ENCODE measurements around the gene KCNA3.
A peak's percentile ranks its signal among the peaks of the same experiment; 100 is the strongest.

The KCNA3 gene

DNA sequence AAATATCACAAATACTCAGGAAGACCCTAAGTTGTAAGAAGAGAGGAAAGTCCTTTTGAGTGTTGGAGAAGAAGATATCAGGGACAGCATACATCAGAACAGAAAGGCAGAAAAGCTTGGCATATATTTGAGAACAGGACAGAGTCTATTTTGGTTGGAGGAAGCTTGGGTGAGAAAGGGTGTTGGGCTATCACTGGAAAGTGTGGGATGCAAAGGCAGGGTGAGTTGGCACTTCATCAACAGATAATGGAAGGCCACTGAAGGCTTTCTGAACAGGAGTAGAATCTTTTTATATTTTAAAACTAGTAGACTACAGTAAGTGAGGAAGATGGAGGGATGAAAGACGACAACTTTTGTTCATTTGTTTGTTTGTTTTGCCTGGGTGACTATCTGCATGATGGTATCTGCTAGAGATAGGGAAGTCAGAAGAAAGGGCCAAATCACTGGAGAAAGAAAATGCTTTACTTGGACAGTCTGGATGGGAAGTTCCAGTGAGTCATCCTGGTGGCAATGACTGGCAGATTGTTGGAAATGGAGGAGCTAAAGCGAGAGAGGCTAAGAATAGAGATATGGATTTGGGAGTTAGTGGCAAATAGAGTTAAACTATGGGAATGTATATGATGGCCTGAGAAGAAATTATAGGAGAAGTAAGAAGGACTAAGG, 34.9 kb downstream of the KCNA3 start:
- no peak for DNase-seq (ENCODE audit: low read depth in 2 of 2)

DNA sequence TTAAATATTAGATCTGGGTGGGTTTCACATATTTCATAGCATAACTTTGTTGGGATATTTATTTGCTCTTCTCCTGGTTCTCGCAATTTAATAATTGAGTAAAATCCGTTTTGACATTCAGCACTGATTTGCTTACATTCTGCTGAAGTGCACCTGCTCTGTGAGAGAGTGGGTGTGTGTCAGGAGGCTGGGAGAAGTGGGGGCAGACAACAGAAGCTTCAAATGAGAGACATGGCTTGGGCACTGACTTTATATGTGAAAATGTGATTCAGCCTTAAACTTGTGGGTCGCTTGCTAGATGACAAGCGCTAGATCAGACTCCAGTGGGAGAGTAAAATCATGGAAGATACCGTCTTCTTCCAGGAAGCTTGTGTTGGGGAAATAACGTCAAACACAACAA, 36.2 kb downstream of the KCNA3 start:
- no peak for DNase-seq (ENCODE audit: low read depth in 2 of 2)

DNA sequence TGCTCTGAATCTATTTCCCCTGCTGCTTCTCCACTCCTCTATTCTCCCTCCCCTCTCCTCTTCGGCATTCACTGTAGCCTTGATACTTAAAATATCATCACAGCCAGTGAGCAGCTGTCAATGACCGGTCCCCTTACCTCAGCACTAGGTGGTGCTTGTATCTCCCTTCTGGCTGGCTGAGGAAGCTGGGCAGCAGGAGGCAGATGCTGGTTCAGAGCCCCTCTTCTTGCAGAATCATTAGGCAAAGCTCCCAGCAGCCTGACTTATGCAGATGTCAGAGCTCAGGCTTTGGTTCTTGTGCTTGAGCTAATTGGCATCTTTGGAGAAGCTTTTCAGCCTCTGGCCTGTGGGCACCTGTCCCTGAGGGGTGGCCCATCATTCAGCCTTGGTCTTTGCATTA, 36.7 kb downstream of the KCNA3 start:
- no peak for DNase-seq (ENCODE audit: low read depth in 2 of 2)

DNA sequence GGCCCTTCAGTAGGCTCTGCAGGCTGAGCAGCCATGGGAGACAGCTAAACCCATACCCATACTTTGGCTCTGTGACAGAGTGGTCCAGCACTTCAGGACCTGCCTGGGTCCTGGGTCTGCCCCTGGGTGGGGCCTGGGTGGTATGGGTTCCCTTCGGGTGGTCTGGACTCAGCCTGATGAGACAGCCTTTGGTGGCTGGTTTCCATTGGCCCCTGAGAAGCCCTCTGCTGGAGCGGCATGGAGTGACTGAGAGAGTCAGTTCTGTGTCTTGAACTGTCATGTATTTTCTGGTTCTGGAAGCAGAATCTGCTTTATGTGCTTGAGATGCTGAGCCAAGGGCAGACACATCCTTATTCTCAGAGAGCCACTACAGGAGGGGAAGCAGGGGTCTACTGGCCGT, 37.3 kb downstream of the KCNA3 start:
- no peak for DNase-seq (ENCODE audit: low read depth in 2 of 2)

DNA sequence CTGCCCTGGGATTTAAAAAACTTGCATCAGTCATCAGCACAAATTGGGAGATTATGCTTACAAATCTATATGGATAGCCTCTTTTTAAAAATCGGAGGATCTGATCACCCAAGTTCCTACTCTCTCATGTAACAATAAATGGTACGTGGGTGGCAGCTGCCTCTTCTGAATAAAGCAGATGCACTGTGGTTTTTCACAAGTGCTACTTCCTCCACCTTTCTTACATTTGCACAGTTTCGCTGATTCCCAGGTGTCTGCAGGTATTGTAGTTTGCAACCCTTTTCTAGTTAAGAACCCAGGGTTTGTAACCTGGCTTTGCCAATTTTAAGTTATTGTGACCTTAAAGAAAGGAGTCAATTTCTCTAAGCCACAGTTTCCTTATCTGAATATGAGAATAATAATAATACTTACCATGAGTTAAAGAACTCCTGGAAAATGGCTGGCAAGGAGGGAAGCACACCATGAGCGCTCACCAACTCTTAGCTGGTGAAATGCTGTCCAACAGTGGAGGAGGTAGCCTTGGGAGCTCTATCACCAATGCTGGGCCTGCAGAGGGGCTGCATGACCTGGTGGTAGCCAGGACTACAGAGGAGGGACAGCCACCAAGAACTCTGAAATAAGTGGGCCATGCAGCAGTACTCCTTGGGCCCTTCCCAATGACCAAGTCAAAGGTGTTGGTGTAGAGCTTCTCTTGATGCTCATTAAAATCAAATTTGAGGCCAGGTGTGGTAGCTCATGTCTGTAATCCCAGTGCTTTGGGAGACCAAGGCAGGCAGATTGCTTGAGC, 38.4 kb downstream of the KCNA3 start:
- no peak for DNase-seq (ENCODE audit: low read depth in 2 of 2)

DNA sequence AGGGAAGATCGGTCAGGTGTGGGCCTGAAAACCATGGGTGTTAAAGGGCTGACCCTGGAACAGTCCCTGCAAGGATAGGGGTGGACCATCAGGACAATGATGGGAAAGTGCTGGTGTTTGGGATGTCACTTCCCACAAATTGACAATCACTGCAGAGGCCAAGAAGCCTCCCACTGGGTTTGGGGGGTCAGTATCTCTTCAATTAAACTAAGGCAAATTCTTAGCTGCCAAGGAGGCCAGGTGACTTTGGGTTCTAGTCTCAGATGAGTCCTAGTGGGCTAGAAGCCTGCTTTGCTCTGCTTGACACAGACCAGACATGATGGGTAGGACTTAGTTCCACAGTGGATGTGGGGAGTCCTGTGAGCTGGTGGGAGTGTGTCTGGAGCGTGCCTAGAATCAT, 39.3 kb downstream of the KCNA3 start:
- no peak for DNase-seq (ENCODE audit: low read depth in 2 of 2)

DNA sequence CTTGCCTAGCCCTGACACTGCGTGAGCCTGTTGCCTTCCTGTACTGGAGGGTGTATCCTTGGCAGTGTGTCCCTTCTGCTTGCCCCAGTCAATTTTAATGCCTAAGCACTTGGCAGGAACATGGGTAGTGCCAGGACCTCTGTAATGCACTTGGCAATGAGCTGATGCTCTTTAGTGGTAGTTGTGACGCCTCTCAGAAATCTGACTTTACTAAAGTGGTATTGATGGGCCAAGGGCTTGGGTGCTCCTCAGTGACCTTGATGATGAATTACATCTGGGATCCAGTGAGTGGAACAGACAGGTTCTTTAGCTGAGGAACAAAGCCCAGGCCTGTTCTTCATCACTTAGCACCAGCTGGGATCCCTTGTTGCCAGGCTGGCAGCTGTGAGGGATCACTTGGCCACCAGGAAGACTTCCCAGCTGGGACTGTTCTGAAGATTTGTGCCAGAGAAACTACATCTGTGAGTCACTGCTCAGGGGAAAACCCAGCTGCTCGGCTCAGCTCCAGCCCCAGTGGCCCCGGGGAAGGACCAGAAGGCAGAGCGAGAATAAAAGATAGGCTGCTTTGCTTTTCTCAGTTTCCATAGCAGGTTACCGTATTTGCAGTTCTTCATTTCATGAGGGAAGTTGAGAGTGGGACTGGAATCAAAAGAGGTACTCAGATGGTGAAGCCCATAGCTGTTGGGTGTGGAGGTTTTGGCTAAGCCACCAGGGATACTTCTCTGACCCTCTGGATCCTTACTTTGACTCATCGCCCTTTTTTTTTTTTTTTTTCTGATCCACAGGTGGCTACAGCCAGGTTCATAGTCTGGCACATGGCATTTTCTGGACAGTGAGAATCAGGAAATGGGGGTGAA, 40.1 kb downstream of the KCNA3 start:
- DNase-seq (ENCODE audit: low read depth in 2 of 2): peak; percentile 21 to 49

DNA sequence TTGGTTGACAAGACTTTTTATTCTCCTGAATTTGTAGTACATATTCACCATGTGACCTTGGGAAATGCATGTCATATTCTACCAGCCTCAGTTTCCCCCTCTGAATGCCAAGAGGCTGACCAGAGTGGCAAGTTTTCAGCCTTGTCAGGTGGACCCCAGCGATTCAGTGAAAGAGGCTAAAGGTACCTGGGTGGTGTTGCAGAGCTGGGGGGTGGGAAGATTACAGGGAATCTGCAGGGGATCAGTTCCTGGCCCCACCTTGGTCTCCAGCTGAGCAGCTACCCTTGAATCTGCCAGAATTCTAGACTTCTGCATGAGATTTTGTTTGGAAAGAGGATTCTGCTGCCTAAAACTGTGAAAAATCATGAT, 40.7 kb downstream of the KCNA3 start:
- no peak for DNase-seq (ENCODE audit: low read depth in 2 of 2)

DNA sequence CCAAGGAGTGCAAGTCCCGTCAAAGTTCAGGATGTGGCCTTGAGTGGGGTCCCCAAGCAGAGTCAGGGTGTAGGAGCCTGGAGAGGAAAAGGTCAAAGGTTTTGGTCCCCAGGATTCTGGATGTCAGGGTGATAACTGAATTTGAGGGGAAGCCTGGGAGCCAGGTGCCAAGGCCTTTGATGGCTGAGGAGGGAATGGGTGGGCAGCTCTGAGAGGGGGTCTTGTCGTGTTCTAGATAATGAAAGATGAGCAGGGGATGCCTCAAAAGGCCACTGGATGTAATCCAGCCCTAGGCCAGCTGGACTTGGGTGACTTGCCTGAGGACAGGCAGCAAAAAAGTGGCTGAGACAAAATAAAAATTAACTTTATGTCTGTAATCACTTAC, 41.1 kb downstream of the KCNA3 start:
- no peak for DNase-seq (ENCODE audit: low read depth in 2 of 2)

DNA sequence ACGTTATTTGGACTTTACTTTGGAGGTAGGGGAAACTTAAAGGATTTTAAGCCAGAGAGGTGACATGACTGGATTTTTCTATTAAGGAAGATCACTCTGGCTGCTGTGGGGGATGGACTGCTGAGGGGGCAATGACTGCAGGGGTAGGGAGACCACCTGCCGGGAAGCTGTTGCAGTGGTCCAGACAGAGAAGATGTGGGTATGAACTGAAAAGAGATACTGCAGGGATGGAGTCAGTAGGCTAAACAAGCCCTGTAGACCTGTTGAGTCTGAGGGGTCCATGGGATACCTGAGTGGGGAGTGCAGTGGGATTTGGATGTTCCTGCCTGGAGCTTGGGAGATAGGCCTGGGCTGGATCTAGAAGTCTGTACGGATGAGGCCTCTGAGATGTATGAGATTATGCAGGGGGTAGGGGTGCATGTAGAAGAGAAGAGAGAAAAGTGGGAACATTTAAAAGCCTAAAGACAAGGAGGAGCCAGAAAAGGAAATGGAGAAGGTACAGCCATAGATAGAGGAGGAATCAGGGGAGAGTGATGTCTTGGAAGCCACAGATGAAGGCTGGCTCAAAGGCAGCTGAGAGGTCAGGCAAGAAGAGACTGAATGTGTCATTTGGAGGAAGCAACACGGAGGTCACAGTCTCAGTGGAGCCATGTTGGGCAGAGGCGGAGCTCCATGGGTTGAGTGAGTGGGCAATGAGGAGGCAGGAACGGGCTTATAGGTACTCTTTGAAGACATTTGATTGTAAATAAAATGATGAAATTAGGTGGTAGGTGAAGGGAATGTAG, 42.7 kb downstream of the KCNA3 start:
- DNase-seq (ENCODE audit: low read depth in 2 of 2): no peak

DNA sequence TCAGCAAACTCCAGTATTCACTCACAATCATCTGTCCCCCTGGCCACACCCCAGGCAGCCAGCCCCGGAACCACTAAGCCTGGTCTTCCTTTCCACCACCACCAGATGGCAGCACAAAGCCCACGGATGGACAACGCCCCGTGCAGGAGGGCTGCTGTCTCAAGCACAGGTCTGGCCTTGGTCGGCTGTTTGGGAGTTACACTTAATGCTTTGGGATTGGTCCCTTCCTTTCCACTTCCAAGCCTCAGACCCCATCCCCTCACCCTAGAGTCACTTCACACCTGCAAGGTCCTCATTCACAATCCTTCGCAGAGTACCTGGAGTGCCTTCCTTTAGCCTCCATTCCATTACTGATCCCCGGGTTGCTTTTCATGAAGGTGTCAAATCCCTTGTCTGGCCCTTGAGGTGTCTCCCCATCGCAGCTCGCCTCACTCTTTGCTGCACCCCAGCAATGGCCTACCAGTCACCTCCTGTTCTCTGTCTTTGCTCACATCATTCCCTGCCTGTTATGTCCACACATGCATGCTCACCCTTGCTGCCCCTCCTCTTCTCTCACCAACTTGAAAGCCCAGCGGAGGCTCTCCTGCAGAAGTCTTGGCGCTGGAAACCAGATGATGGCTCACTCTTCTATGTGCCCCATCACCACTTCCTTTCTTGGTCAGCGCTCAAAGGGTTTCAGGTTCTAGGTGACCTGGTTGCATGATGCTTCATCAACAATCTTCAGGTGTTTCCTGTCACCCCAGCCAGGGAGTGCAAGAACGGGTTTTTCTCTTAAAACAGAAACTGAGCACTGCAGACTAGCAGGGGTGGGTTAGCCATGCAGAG, 43.7 kb downstream of the KCNA3 start:
- DNase-seq (ENCODE audit: low read depth in 2 of 2): peak; percentile 70 to 76

DNA sequence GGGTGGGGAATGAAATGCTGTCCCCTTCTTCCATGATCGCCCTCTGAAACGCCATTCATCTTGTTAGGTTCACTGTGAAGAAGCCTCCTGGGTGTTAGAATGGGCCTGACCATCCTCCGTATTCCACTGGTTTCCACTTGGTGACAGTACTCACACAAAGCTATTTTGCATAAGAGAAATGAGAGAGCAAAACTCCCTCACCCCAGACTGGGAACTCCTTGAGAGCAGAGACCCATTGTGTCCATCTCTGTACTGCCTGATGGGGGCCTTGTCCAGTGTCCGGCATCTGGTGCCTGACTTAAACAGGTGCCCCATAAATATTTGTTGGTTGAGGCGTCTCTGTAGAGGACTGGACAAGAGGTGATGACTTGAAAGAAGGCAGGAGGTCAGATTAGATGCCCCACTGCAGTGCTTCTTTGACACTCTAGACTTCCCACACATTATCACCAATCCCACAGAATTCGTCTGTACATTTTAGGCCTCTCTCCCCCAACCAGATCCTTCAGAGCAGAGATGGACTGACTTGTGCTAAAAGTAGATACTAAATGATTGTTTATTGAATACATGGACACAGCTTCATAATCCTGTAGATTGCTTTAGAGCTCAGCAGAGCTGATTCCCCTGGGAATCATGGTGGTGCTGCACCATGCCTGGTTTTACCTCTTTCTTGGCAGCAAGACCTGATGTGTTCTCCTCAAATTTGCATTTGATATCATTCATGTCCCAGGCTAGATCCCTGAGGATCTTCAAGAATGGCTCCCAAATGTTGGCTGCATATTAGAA, 46.2 kb downstream of the KCNA3 start:
- DNase-seq (ENCODE audit: low read depth in 2 of 2): no peak

DNA sequence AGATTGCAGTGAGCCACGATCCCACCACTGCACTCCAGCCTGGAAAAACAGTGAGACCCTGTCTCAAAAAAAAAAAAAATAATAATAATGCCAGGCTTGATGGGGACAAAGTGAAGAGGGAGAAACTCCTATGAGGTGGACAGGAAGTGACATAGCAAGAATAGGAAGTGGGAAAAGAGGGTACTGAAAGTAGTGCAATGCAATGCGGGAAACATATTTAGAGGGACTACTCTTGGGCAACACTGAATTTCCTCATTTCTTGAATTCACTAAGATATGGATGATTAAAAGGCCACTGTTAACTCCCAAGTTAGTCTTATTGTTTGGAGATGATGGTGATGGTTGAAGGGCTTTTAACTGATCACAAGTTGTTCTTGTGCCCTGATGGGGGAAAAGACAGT, 47.0 kb downstream of the KCNA3 start:
- no peak for DNase-seq (ENCODE audit: low read depth in 2 of 2)

DNA sequence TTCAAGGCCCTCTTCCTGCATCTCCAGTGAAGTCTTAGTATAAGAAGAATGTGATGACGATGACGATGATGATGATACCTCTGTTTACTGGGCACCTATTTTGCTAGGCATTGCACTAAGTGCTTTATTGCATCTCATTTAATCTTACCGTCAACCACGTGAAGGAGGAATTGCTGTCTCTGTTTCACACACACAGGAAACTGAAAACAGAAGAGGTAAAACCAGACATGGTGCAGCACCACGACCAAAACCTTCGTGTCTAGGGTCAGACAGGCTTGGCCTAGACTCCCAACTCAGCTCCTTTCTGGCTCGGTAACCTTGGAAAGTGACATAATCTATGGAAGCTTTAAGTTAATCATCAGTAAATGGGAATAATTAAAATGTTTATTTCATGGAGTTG, 47.9 kb downstream of the KCNA3 start:
- DNase-seq (ENCODE audit: low read depth in 2 of 2): no peak
